ENCODE data around the gene TCHH.

- TF ChIP-seq CTCF (IDR thresholded peaks at IDR 0.05) (no peak), POLR2AphosphoS5 (IDR thresholded peaks at IDR 0.05) (no peak), POLR2A (IDR thresholded peaks at IDR 0.05) (no peak)
Observed at GRCh38 chr1:152072311-152072710, 42.9 kb downstream of the TCHH start.

Measured in breast epithelium (tissue), 3 donors.